SK-N-MC (cell line): ENCODE results near the gene C2CD5.

Experiments
- EZH2 ChIP-seq: fragments of 200-600 bp; sonication (generic); IDR thresholded peaks from one replicate; pipeline ENCODE4 v1.6.1; 2017; ENCODE audit warnings: antibody characterized with exemption
- POLR2AphosphoS5 ChIP-seq: IDR thresholded peaks from 2 replicates; pipeline ENCODE4 v1.6.1; 2012; ENCODE audit warnings: mild to moderate bottlenecking, low read depth, low read length, borderline replicate concordance

DNA sequence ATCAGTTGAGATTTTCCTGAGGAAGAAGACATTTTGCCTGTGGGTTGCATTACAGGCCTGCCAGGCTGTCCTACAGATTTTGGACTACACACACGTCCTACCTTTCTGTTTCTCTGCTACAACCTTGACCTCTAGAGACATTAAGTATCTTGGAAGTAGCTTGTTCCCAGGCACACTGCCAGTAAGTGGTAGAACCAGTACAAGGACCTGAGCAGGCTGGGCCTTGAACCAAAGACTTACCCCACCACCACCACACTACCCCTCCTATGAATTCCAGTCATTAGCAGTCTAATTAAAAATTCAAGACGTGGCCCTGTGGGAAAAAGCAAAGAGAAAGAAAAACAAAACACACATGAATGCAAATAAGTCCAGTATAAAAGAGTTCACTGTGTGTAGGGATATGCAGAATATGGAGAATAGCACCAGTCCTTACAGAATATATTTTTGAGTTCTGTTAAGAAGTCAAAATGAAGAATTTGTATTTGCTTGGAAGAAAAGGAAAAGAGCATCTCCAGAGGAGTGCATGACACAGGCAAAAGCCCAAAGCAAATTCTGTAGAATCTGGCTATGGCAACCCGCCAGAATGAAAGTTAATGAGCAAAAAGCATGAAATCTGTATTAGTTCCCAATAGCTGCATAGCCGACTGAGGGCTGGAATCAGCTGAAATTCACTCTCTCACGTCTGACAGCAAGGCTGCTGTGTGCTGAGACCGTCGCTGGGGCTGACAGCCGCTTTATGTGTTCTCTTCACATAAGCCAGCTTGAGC is 135.5 kb downstream of the C2CD5 start:
- TF ChIP-seq EZH2, result no peak
- TF ChIP-seq POLR2AphosphoS5, result no peak
